CD4-positive, alpha-beta T cell treated with Interleukin-17A for 4 hours (primary cell): ENCODE data around the gene GPR33.
"Not testable (repeated sequence)": the region's sequence is repeated elsewhere in the genome, so short reads cannot be mapped to it uniquely, and the experiment has no call there.

ENCODE experiments used
- DNase-seq: peaks from one replicate; pipeline ENCODE4 v3.0.0-alpha.2; 2020; ENCODE audit warnings: mixed read lengths

GPR33 gene, protein sequence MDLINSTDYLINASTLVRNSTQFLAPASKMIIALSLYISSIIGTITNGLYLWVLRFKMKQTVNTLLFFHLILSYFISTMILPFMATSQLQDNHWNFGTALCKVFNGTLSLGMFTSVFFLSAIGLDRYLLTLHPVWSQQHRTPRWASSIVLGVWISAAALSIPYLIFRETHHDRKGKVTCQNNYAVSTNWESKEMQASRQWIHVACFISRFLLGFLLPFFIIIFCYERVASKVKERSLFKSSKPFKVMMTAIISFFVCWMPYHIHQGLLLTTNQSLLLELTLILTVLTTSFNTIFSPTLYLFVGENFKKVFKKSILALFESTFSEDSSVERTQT

DNA sequence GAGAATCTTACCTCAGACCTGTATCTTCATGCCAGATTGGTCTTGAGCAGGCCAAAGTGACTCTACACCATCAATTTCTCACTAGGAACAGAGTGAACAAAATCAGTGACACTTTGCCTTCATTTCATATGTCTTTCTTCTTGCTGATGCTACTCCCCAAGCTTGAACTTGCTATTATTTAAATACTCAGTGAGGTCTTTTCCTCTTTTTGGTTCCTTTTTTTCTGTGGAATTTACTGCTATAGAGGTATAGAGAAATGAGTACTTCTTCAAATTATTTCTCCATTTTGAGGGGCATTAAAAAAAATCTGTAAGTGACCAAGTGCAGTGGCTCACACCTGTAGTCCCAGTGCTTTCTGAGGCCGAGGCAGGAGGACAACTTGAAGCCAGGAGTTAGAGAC lies at the start of gene GPR33:
TSS of gene GPR33 (minus strand) at position 154 of the 400 bp plus-strand sequence. CDS start 4,074 bp downstream, outside the sequence.
- no peak for DNase-seq

DNA sequence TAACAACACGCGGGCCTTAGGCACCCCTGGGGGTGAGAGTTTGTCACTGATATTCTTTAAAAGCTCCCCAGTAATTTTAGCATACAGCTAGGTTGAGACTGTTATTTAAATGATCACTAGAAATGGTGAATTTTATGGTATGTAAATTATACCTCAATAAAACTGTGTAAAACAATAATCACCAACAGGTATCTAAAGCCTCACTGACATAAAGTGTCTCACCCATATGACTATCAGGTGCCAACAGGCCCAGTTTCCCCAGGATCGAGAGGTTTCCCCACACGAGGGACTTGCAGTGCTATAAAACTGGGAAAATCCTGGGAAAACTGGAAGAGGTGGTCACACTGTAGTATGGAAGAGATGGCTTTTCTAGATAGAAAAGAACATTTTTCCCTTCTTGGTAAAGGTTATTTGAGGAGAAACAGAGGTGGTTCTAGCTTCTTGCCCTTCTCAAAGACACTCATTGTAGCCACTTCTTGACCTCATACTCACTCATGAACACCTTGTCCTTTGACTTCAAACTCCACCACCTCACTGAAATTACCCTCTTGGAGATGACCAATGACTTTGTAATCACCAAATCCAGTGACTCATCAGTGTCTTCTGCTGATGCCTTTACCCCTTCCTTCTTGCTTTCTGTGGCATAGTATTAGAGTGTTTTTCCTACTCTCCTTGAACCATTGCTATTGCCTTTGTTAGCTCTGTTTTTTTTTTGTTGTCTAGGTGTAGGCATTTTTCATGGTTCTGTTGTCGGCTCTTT lies 48.5 kb upstream of the GPR33 start:
- DNase-seq: no peak

DNA sequence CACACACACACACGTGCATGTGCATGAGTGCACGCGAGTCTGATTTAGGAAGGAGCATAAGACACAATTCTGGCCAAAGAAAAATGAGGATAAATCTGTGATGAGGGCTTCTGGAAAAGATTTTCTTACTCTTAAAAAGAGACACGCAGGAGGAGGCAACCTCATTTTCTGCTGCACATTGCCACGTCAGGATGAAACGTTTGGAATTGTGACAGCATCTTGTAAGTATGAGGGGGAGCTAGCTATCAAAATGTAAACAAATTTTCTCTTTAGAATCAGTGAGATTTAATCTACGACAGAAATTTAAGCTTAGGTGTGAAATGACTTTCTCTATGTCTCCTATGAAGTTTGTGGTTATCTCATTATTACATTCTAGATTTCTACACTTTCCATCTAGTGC lies 42.3 kb upstream of the GPR33 start:
- no peak for DNase-seq

DNA sequence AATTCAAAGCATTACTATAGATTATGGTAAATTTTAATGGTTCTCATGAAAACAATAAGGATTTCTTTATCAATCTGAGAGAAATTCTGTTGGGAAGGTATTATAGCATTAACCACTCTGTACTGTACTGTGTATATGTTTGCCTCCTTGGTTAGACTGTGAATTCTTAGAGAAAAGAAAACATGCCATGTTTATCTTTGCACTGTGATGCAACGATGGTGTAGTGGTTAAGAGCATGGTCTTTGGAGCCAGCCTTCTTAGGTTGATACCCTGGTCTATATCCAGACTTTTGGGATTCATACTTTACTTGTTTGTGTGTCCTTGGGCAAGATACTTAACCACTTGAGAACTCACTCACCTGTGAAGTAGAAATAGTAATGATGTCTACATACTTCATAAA lies 41.2 kb upstream of the GPR33 start:
- DNase-seq: no peak

DNA sequence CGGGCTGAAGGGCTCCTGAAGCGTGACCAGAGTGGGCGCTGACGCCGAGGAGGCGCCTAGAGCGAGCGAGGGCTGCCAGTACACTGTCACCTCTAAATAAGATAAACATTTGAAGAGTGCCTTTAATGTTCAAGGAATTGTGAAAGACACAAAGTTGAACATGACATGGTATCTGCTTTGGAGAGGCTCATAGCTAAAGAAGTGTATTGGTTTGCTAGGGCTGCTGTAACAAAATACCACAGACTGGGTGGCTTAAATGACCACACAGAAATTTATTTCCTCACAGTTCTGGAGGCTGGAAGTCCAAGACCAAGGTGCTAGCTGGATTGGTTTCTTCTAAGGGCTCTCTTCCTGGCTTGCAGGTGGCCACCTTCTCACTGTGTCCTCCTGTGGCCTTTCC lies 39.7 kb upstream of the GPR33 start:
- DNase-seq: no peak

DNA sequence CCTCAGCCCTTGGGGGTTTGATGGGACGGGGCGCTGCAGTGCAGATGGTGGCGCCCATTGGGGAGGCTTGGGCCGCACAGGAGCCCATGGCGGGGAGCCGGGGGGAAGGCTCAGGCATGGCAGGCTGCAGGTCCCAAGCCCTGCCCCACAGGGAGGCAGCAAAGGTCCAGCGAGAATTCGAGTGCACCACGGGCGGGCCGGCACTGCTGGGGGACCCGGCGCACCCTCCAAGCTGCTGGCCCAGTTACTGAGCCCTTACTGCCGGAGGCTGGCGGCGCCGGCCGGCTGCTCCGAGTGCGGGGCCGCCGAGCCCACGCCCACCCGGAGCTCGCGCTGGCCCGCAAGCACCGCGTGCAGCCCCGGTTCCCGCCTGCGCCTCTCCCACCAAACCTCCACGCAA lies 39.2 kb upstream of the GPR33 start:
- DNase-seq: no peak

DNA sequence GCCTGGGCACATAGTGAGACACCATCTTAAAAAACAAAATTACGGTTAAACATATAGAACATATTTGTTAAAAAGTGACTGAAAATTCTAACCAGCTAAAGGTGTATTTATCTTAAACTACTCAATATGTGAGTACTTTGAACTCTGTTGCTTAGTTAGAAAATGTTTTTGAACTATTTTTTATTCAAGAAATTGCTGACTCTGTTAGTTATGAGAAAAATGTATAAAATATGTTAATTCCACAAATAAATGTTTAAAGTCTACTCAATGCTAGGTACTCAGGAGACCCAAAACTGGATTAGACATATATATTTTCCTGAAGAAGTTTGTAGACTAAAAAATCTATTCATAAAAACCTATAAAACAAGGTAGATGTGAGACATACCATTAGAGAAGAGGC lies 23.0 kb upstream of the GPR33 start:
- no peak for DNase-seq

DNA sequence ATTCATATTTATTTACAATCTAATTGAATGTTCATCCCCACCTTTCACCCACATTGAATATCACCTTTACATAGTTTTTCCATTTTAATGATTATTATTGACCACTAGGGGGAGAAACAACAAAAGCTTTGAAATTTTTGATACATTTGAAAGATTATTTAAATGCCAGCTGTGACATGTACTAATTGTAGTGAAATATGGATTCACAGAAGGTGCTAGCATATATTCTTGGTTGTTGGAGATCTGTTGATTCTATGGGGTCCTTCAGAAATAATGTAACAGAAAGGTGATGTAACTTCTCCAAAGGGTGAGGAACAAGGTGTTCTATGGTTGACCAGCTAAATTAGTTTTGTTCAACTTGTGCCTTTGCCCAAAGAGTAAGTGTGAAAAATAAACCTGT lies 22.4 kb upstream of the GPR33 start:
- no peak for DNase-seq

DNA sequence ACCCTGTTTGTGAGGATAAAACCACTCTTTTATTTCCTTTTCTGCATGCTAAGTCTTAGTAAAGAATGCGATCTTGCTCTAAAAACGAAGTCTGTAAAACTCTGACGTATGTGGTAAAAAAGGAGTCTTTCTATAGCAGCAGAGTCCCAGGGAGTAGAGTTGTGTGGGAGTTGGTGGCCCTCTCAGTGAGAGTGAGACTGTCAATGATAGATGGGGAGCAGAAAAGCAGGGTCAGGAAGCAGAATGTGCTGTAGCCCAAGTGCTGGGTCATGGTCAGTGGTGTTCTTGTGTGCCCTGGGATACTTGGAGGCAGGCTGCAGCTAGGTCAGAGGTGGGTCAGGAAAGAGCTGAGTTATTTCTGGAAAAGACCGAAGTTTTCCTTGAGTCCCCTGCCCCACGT lies 20.3 kb upstream of the GPR33 start:
- DNase-seq: no peak

DNA sequence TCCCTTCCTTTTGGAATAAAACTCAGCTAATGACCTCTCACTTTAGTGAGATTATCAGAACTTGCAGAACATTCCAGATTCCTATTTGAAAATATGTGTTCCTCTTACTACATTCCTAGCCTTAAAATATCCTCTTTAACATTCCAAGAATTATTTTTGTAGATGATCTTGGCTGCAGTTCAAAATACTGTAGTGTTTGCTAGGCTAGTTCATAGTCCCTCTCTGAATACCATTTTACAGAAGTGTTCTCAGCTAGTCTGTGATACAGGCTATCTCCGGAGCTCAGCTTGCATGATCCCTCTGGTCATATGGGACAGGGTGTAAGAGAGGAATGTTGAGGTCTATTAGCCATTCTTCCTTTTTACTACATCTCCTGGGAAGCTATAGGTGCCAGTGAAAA lies 17.6 kb upstream of the GPR33 start:
- DNase-seq: no peak

DNA sequence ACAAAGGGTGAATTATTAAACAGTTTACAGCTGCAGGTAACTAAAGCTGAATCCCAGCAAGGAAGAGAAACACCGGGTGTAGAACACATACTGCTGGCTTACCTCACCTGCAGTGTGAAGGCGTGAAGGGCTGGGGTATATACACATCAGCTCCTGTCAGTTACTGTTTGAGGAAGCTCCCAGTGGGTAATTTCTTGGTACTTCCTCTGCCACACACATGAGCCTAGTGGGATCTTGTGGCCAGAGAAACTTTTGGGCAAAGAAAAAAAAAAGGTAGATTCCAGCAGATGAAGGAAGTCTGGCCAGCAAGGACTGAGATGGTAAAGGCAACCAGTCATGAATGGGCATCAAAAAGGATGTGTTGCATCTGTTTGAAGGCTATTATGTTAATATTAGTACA lies 14.0 kb upstream of the GPR33 start:
- no peak for DNase-seq

DNA sequence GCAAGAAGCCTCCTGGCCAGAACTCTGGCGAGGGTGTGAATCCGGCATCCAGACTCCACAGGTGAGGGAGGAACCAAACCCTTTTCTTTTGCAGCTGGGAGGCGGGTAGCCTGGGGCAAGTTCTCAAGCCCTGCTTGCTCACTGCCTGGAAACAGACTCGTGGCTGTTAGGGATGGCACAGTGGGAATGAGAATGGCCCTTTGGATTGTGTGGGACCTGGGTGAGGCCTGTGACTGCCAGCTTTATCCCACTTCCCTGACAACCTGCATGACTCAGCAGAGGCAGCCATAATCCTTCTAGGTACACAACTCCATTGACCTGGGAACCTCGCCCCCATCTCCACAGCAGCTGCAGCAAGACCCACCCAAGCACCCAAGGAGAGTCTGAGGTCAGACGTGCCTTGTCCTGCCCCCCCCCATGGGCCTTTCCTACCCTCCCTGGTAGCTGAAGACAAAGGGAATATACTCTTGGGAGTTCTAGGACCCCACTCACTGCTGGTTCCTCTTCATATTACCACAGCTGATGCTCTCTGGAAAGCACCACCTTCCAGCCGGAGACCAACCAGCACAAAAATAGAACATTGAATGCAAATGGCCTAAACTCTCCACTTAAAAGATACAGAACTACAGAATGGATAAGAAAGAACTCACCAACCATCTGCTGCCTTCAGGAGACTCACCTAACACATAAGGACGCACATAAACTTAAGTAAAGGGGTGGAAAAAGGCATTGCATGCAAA lies 5.1 kb upstream of the GPR33 start:
- no peak for DNase-seq

DNA sequence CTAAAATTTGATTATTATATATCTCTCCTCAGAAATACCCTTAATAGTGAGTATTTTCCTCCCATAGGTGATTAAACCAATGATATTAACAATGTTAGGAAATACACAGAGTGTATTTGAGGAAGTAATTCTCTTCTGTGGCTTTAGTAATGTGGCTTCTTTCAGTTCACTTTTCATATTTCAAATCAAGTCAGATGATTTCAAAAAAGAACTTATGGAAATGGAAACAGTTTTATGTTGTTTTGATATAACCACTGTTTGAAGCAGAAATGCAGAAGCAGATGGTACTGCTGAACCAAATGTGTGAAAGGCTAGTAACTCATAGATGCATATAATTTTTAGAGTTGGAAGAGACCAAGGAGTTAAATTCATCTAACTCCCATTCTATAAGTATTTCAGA lies 1.9 kb upstream of the GPR33 start:
- no peak for DNase-seq

DNA sequence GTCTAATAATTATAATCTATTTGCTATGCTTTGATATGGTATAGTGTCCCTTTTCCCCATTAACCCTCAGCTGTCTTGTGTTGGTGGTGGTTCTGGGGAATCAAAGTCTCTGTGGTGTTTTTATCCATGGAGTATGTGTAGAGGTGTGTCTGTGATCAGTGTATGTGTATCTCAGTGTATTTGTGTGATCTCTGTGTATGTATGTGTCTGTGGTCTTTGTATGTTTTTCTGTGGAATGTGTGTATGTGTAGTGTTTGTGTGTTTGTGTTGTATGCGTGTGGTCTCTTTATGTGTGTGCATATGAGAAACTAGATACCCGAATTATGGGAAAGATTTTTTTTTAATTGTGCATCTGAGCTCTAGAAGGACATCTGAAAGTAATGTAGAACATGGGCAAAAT lies 1.1 kb downstream of the GPR33 start:
- no peak for DNase-seq

DNA sequence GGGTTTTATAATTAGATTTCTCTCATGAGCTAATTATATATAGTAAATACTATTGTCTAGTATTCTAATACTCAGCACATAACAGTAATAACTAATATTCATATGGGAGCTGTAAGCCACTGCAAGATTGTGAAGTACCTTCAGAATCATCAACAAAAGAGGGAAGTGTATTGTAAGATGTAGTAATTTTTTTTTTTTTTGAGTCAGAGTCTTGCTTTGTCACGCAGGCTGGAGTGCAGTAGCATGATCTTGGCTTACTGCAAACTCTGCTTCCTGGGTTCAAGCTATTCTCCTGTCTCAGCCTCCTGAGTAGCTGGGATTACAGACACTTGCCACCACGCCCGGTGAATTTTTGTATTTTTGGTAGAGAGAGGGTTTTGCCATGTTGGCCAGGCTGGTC lies 3.1 kb downstream of the GPR33 start:
- no peak for DNase-seq

DNA sequence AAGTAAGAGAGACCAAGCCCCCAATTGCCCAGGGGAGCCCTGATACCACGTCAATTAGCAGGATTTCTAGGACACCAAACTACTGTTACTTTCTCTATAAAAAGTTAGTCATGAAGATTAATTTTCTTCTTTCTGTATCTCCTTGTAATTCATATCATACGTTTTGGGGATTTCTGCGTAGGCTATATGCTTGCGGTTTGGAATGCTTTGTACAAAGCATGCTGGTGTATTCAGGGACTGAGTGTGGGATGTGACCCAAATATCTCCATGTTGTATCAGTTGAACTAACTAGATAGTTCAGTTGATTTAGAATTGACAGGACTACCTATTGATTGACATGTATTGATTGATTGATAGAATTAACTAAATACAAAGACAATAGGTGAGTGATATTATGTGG lies 7.7 kb downstream of the GPR33 start:
- no peak for DNase-seq

DNA sequence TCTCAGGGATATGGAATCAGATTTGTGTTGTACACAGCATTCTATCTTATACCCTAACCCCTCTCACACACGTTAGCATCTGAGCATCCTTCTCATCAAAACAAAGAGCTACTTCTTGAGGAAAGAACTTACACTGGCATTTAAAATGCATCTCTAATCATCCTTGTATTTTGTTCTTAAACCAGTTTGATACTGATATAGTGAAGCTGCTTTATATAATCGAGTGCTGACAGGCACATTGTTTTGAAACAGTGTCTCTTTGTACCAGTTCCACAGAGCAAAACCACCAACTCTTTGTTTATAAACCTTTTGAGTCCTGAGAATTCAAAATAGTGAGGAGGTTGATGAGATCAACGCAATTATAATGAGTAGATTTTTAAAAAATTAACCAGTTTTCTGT lies 8.8 kb downstream of the GPR33 start:
- DNase-seq: no peak

DNA sequence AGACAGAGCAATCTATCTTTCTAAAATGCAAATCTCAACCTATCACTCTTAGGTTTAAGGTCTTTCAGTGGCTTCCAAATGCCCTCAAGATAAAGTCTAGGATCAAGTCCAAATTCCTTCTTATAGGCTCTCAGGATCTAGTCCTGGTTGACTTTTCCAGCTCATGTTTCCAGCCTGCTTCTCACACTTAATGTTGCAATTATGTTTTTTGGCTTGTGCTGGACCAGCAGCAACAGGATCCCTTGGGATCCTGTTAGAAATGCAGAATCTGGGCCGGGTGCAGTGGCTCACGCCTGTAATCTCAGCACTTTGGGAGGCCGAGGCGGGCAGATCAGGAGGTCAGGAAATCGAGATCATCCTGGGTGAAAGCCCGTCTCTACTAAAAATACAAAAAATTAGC lies 10.6 kb downstream of the GPR33 start:
- DNase-seq: no peak

DNA sequence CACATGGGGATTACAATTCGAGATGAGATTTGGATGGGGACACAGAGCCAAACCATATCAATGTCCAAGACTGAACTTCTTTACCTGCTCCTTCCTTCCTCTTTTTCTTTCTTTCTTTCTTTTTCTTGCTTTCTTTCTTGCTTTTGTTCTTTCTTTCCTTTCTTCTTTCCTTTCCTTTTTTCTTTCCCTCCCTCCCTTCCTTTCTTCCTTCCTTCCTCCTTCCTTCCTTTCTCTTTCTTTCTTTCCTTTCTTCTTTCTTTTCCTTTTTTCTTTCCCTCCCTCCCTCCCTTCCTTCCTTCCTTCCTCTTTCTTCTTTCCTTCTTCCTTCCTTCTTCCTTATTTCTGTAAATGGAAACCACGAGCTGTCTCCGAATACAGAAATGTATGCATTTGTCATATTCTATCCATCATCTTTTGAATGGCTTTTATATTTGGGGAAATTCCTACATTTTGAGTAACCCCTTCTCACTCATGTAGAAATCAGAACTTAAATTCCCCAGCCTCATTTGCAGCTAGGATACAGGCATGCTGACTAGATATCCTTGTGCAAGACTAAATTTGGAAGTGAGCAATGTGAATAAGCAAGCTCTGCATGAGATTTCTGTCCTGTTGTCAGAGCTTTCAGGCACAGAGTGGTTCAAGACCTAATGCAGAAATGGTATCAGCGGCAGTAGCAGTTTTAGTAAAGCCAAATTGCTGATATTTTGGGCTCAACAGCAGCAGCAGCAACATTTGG lies 11.5 kb downstream of the GPR33 start:
- DNase-seq: no peak

DNA sequence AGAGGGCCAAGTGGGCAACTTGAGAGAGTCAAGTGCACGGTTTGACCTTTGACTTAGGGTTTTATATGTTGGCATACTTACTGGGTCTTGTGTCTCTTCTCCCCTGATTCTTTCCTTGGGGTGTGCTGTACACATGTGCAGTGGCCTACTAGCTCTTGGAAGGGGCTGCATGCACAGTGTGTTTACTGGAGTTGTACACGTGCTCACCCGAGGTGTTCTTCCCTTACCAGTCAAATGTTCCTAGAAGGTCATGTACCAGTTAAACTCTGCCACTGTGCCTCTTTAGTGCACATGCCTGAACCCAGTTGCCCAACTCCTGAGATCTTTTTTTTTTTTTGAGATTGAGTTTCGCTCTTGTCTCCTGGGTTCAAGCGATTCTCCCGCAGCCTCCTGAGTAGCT lies 21.3 kb downstream of the GPR33 start:
- DNase-seq: no peak

DNA sequence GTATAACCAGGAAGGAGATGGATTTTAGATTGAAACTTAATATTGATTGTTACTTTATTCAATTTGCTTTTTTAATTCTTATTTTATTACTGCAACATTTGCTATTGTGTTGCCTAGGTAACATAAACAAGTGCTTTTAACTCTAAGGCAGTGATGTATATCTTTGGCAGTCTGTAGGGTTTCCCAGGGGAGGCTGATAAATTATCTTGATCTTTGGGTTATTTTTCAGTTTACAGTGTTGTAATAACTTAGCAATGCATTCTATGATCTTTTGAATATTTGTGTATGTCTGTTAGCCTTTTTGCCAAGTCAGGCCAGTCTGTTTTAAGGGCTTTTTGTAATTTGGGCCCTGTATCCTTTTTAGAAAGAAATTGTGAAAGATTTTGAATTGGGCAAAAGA lies 22.7 kb downstream of the GPR33 start:
- no peak for DNase-seq

DNA sequence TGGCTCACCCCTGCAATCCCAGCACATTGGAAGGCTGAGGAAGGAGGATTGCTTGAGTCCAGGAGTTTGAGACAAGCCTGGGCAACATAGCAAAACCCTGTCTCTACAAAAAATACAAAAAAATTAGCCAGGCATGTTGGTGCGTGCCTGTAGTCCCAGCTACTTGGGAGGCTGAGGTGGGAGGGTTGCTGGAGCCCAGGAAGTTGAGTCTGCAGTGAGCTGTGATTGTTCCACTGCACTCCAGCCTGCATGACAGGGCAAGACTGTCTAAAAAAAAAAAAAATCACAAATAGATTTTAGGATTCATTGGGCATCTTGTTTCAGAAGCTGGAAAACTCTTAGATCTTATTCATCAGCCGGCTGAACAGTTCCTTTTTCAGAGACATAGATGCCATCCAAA lies 25.4 kb downstream of the GPR33 start:
- not testable (repeated sequence) for DNase-seq

DNA sequence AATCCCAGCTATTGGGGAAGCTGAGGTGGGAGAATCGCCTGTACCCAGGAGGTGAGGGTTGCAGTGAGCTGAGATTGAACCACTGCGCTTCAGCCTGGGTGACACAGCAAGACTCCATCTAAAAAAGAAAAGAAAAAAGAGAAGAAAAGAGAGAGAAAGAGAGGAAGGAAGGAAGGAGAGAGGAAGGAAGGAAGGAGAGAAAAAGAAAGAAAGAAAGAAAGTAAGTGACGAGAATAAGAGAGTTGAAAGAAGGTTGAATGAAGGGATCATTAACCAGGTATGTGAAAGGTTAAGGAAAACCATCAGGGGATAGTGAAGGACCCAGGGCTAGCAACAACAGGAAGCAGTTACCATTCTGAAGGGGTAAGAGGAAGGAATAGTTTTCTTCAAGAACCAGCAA lies 26.3 kb downstream of the GPR33 start:
- DNase-seq: no peak
